HEK293 (cell line): Measurements from ENCODE around the gene TMEM179B.

Experiments used
- CTCF ChIA-PET: fragments of 350-600 bp; formaldehyde crosslinking; extraction: SDS; loops from one replicate; lab custom pipeline; 2021; ENCODE audit warnings: antibody characterized with exemption; lab: Yijun Ruan, JAX
- POLR2A ChIA-PET: fragments of 300-600 bp; formaldehyde crosslinking; extraction: SDS; loops from one replicate; lab custom pipeline; 2020; ENCODE audit warnings: antibody characterized with exemption, inconsistent platforms; lab: Yijun Ruan, JAX
- H3K27ac ChIP-seq: fragments of 200-500 bp; sonication (Bioruptor generic); 2 replicates; pipeline ENCODE4 v1.5.1; 2014; ENCODE audit warnings: low read depth, low read length, control low read depth, inconsistent platforms; ENCODE audit errors: extremely low read depth
- H3K36me3 ChIP-seq, 2 experiments: fragments of 200-500 bp in 1 of 2; sonication (Bioruptor generic) in 1 of 2; 1 replicate in 1 of 2; 2 replicates in 1 of 2; pipeline ENCODE4 v1.5.1; 2014 to 2017; ENCODE audit warnings: inconsistent platforms in 2 of 2, low read length in 2 of 2; ENCODE audit not compliant: control insufficient read depth in 2 of 2, insufficient read depth in 1 of 2
- H3K4me1 ChIP-seq: fragments of 200-500 bp; sonication (Bioruptor generic); 2 replicates; pipeline ENCODE4 v1.5.1; 2014; ENCODE audit warnings: mild to moderate bottlenecking, low read length, inconsistent platforms; ENCODE audit not compliant: control insufficient read depth, insufficient read depth
- H3K4me3 ChIP-seq: 2 replicates; pipeline ENCODE4 v1.5.1; 2011; ENCODE audit warnings: low read depth, mild to moderate bottlenecking, control low read depth, low read length, moderate library complexity
- H3K9me3 ChIP-seq: fragments of 200-500 bp; sonication (Bioruptor generic); 2 replicates; pipeline ENCODE4 v1.5.1; 2014; ENCODE audit warnings: low read depth, low read length, inconsistent platforms; ENCODE audit not compliant: control insufficient read depth, insufficient read depth
- GLI4 ChIP-seq: fragments of 450-650 bp; formaldehyde crosslinking; IDR thresholded peaks from 2 replicates; pipeline ENCODE4 v1.5.1; 2016; ENCODE audit warnings: missing biosample characterization, missing genetic modification characterization
- OVOL3 ChIP-seq: fragments of 450-650 bp; formaldehyde crosslinking; IDR thresholded peaks from 2 replicates; pipeline ENCODE4 v1.5.1; 2016; ENCODE audit warnings: missing biosample characterization, missing genetic modification characterization
- PRDM6 ChIP-seq: fragments of 450-650 bp; formaldehyde crosslinking; IDR thresholded peaks from 2 replicates; pipeline ENCODE4 v1.5.1; 2017; ENCODE audit warnings: missing biosample characterization, missing genetic modification characterization
- SP2 ChIP-seq: fragments of 450-650 bp; formaldehyde crosslinking; IDR thresholded peaks from 2 replicates; pipeline ENCODE4 v1.5.1; 2016; ENCODE audit warnings: missing biosample characterization, missing genetic modification characterization
- ZNF10 ChIP-seq: fragments of 450-650 bp; formaldehyde crosslinking; IDR thresholded peaks from 2 replicates; pipeline ENCODE4 v1.5.1; 2017; ENCODE audit warnings: missing biosample characterization, missing genetic modification characterization
- ZNF148 ChIP-seq: fragments of 450-650 bp; formaldehyde crosslinking; IDR thresholded peaks from 2 replicates; pipeline ENCODE4 v1.5.0; 2017; ENCODE audit warnings: missing biosample characterization, missing genetic modification characterization, borderline replicate concordance
- ZNF26 ChIP-seq: fragments of 450-650 bp; formaldehyde crosslinking; IDR thresholded peaks from 2 replicates; pipeline ENCODE4 v1.5.1; 2016; ENCODE audit warnings: missing biosample characterization, missing genetic modification characterization
- ZNF274 ChIP-seq, 2 experiments: fragments of 200-500 bp in 1 of 2; fragments of 450-650 bp in 1 of 2; sonication (Bioruptor generic) in 1 of 2; formaldehyde crosslinking in 1 of 2; IDR thresholded peaks; 2 replicates each; pipeline versions ENCODE4 v1.5.1 to v1.6.1; 2014 to 2016; ENCODE audit warnings: borderline replicate concordance in 1 of 2, inconsistent platforms in 1 of 2, low read length in 1 of 2, missing biosample characterization in 1 of 2, missing genetic modification characterization in 1 of 2
- ZNF280C ChIP-seq: fragments of 450-650 bp; formaldehyde crosslinking; IDR thresholded peaks from 2 replicates; pipeline ENCODE4 v1.5.1; 2016; ENCODE audit warnings: missing biosample characterization, missing genetic modification characterization
- ZNF354C ChIP-seq: fragments of 450-650 bp; formaldehyde crosslinking; IDR thresholded peaks from 2 replicates; pipeline ENCODE4 v1.5.1; 2016; ENCODE audit warnings: missing biosample characterization, missing genetic modification characterization, low read depth, borderline replicate concordance
- ZNF37A ChIP-seq: fragments of 450-650 bp; IDR thresholded peaks from 2 replicates; pipeline ENCODE4 v1.5.1; 2018; ENCODE audit warnings: missing biosample characterization, missing genetic modification characterization
- ZNF558 ChIP-seq: fragments of 450-650 bp; formaldehyde crosslinking; IDR thresholded peaks from 2 replicates; pipeline ENCODE4 v1.5.1; 2016; ENCODE audit warnings: missing biosample characterization, missing genetic modification characterization
- ZNF629 ChIP-seq: fragments of 450-650 bp; formaldehyde crosslinking; IDR thresholded peaks from 2 replicates; pipeline ENCODE4 v1.5.1; 2017; ENCODE audit warnings: missing biosample characterization, missing genetic modification characterization
- ZNF664 ChIP-seq: fragments of 450-650 bp; formaldehyde crosslinking; IDR thresholded peaks from 2 replicates; pipeline ENCODE4 v1.5.1; 2016; ENCODE audit warnings: missing biosample characterization, missing genetic modification characterization
- ZNF777 ChIP-seq: fragments of 450-650 bp; formaldehyde crosslinking; IDR thresholded peaks from 2 replicates; pipeline ENCODE4 v1.5.1; 2017; ENCODE audit warnings: missing biosample characterization, missing genetic modification characterization, borderline replicate concordance
- ZNF785 ChIP-seq: fragments of 450-650 bp; formaldehyde crosslinking; IDR thresholded peaks from 2 replicates; pipeline ENCODE4 v1.5.1; 2016; ENCODE audit warnings: missing biosample characterization, missing genetic modification characterization

TMEM179B gene

GRCh38 chr11:62816557-62816956 is 29.4 kb downstream of the TMEM179B start (continued):
- TF ChIP-seq ZNF148 (tag by site-specific recombination): no peak
- no peak for TF ChIP-seq GLI4 (tag by site-specific recombination)
- no peak for TF ChIP-seq ZNF37A (tag by site-specific recombination)
- TF ChIP-seq ZNF280C (tag by site-specific recombination): no peak
- no peak for TF ChIP-seq ZNF664 (tag by site-specific recombination)
- no peak for TF ChIP-seq OVOL3 (tag by site-specific recombination)
- TF ChIP-seq PRDM6 (tag by site-specific recombination): no peak
- TF ChIP-seq ZNF785: no peak
- no peak for TF ChIP-seq ZNF274 (IDR thresholded peaks at IDR 0.05; ENCODE audit: low read length)
- TF ChIP-seq ZNF274 (tag by site-specific recombination; IDR thresholded peaks at IDR 0.05; ENCODE audit: borderline replicate concordance): no peak
- TF ChIP-seq ZNF558 (tag by site-specific recombination): no peak
- TF ChIP-seq SP2 (tag by site-specific recombination): no peak
- TF ChIP-seq ZNF10 (tag by site-specific recombination): no peak

GRCh38 chr11:62817129-62817528 is 29.9 kb downstream of the TMEM179B start:
- no peaks in the 10 kb centered on the region for H3K9me3 ChIP-seq
- H3K36me3 ChIP-seq: peaks cover 25 to 56% of the 10 kb centered on the region in 2 experiments; a peak in 2 of 3 replicates
- POLR2A ChIA-PET: interaction anchor here (1.2 to 3.2 kb wide), 3 partner anchors 12 to 24 kb away, joined by 4 to 11 read pairs (median 9); partner anchors contain the start of genes NXF1, STX5 and TEX54
- H3K4me1 ChIP-seq: no peaks in the 10 kb centered on the region
- CTCF ChIA-PET: interaction anchor here (1.0 to 1.8 kb wide), 2 partner anchors 13 to 31 kb away, joined by 5 read pairs; no protein-coding TSS in a partner anchor
- no peak overlapping the region for H3K4me3 ChIP-seq
- TF ChIP-seq ZNF26 (tag by site-specific recombination): no peak
- TF ChIP-seq ZNF777 (tag by site-specific recombination): no peak
- no peak for TF ChIP-seq ZNF629 (tag by site-specific recombination)
- TF ChIP-seq ZNF354C: no peak
- no peak overlapping the region for H3K27ac ChIP-seq
